Keratinocyte (primary cell): ENCODE results near the gene KCNMA1. TPM values are rescaled to one million over a fixed set of nuclear protein-coding genes. Genes with fewer than 3 reads are reported as not detected.

Experiments
- DNase-seq: peaks from one replicate; pipeline ENCODE4 v3.0.0-alpha.2; 2011; ENCODE audit warnings: low read depth, missing footprints, low spot score
- FAIRE-seq: peaks from 2 replicates; lab custom pipeline; 2011; peaks lifted over from hg19 to GRCh38; lab: Jason Lieb, UNC
- H2AFZ ChIP-seq: 2 replicates; pipeline ENCODE4 v1.6.0; 2012; ENCODE audit warnings: low read length, control low read depth, inconsistent platforms; ENCODE audit not compliant: control insufficient read depth
- H3K27ac ChIP-seq: 2 replicates; pipeline ENCODE4 v1.5.1; 2011; ENCODE audit warnings: low read length; ENCODE audit not compliant: control insufficient read depth, insufficient read depth
- H3K27me3 ChIP-seq: 3 replicates; pipeline ENCODE4 v1.6.0; 2011; ENCODE audit warnings: low read length; ENCODE audit not compliant: control insufficient read depth, insufficient read depth; ENCODE audit errors: extremely low read depth
- H3K36me3 ChIP-seq, 2 experiments: 2 replicates in 1 of 2; 3 replicates in 1 of 2; pipeline ENCODE4 v1.5.1; 2011; ENCODE audit warnings: low read length in 2 of 2, mild to moderate bottlenecking in 1 of 2; ENCODE audit not compliant: control insufficient read depth in 2 of 2, insufficient read depth in 2 of 2; ENCODE audit errors: extremely low read depth in 1 of 2
- H3K4me1 ChIP-seq: 3 replicates; pipeline ENCODE4 v1.5.1; 2011; ENCODE audit warnings: low read length; ENCODE audit not compliant: control insufficient read depth, insufficient read depth; ENCODE audit errors: extremely low read depth
- H3K4me2 ChIP-seq: 3 replicates; pipeline ENCODE4 v1.6.0; 2011; ENCODE audit warnings: low read depth, low read length; ENCODE audit not compliant: control insufficient read depth, insufficient read depth; ENCODE audit errors: extremely low read depth
- H3K4me3 ChIP-seq, 3 experiments: fragments of 200-600 bp in 1 of 3; sonication (generic) in 1 of 3; 2 replicates in 2 of 3; 3 replicates in 1 of 3; pipeline ENCODE4 v1.5.1; 2011 to 2016; ENCODE audit warnings: low read length in 3 of 3, mild to moderate bottlenecking in 3 of 3, control low read depth in 2 of 3, inconsistent platforms in 1 of 3, low read depth in 1 of 3, mixed read lengths in 1 of 3, mixed run types in 1 of 3, moderate library complexity in 1 of 3; ENCODE audit not compliant: control insufficient read depth in 2 of 3, insufficient read depth in 2 of 3; ENCODE audit errors: extremely low read depth in 1 of 3
- H3K79me2 ChIP-seq: 2 replicates; pipeline ENCODE4 v1.6.0; 2012; ENCODE audit warnings: low read length; ENCODE audit not compliant: control insufficient read depth, insufficient read depth
- H3K9ac ChIP-seq: 3 replicates; pipeline ENCODE4 v1.6.0; 2011; ENCODE audit warnings: low read length; ENCODE audit not compliant: control insufficient read depth, insufficient read depth; ENCODE audit errors: extremely low read depth
- H3K9me1 ChIP-seq: 3 replicates; pipeline ENCODE4 v1.6.0; 2011; ENCODE audit warnings: low read length; ENCODE audit not compliant: control insufficient read depth, insufficient read depth; ENCODE audit errors: extremely low read depth
- H3K9me3 ChIP-seq: 2 replicates; pipeline ENCODE4 v1.5.1; 2012; ENCODE audit warnings: low read depth, low read length; ENCODE audit not compliant: control insufficient read depth
- H4K20me1 ChIP-seq: 3 replicates; pipeline ENCODE4 v1.6.0; 2011; ENCODE audit warnings: low read length; ENCODE audit not compliant: control insufficient read depth, insufficient read depth; ENCODE audit errors: extremely low read depth
- EZH2 ChIP-seq: IDR thresholded peaks from one replicate; pipeline ENCODE4 v1.6.1; 2012; ENCODE audit warnings: inconsistent platforms, mild to moderate bottlenecking, low read length, moderate library complexity
- dilution Hi-C: fragments of 300-500 bp; cut with MboI; formaldehyde crosslinking; loops from one replicate; pipeline ENCODE4 v1.7.0; 2020; ENCODE audit warnings: low sequenced_read_pairs; ENCODE audit not compliant: extremely low pct_ligation_motif_present
- polyA plus RNA-seq, 5 experiments: library from polyadenylated mRNA; depleted of rRNA in 3 of 5; stranded (reverse) in 3 of 5; stranded (forward) in 1 of 5; unstranded in 1 of 5; fragments of >200 nt; gene quantifications; 1 replicate in 1 of 5; 2 replicates in 3 of 5; 3 replicates in 1 of 5; pipeline versions ENCODE4 v1.2.1 to v1.2.3, GENCODE V29; 2011 to 2012; ENCODE audit warnings: missing spikeins in 2 of 5, low read depth in 1 of 5, low replicate concordance in 1 of 5
- TF ChIP-seq, protein P1 (sequence below), 3 experiments: IDR thresholded peaks in 1 of 3; conservative IDR thresholded peaks in 1 of 3; optimal IDR thresholded peaks in 1 of 3; 2 replicates in 2 of 3; 3 replicates in 1 of 3; pipeline versions ENCODE3 to v1.5.1; 2011; ENCODE audit warnings: low read length in 3 of 3, mild to moderate bottlenecking in 3 of 3, moderate library complexity in 2 of 3, control low read depth in 1 of 3, inconsistent platforms in 1 of 3; ENCODE audit not compliant: insufficient read depth in 2 of 3; ENCODE audit errors: extremely low read depth in 1 of 3

Gene KCNMA1
- polyA plus RNA-seq, 1 donor (not counting 4 experiments of a cell fraction or from before 2014, with no cell fraction given), result 6.3 TPM

DNA sequence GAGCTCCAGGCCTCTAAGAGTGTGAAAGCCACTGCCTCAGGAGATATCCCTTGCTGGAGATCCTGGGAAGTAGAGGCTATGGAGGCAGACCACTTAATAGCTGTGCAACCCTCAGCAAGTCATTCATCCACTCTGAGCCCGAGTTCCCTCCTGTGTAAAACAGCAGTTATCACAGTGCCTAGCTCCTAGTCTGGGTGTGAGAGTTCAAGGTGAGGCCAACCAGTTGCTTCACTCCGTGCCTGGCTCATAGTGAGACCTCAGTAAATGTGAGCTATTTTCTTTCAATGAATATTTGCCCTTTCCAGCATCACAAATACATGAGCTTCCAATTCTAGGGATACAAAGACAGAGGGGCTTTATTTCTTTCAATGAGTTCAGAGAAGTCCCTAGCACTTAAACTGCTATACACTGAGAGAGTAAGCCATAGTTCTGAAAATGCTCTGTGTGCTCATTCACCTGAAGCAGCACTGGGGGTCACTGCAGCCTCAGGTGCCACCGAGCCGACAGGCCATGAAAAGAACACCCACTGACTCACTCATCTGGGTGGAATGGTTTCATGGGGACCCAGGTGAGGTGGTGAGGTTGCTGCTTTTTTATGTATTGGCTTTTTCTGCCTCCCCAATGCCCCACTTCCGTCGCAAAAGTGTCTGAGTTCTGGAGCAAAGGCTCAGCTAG is 259.8 kb downstream of the KCNMA1 start:
- Histone ChIP-seq H3K4me1 (no peaks in the 10 kb centered on the region), H3K4me3 (no peak overlapping the region), H2AFZ (no peak overlapping the region), H3K79me2 (no peaks in the 10 kb centered on the region), H3K36me3 (no peaks in the 10 kb centered on the region), H3K9ac (no peak overlapping the region), H3K27ac (no peak overlapping the region), H3K4me2 (no peak overlapping the region), H4K20me1 (no peaks in the 10 kb centered on the region), H3K9me1 (peaks cover 2% of the 10 kb centered on the region), H3K9me3 (no peaks in the 10 kb centered on the region), H3K27me3 (no peaks in the 10 kb centered on the region)
- DNase-seq (no peak), FAIRE-seq (peak; percentile 67)
- TF ChIP-seq, protein P1, sequence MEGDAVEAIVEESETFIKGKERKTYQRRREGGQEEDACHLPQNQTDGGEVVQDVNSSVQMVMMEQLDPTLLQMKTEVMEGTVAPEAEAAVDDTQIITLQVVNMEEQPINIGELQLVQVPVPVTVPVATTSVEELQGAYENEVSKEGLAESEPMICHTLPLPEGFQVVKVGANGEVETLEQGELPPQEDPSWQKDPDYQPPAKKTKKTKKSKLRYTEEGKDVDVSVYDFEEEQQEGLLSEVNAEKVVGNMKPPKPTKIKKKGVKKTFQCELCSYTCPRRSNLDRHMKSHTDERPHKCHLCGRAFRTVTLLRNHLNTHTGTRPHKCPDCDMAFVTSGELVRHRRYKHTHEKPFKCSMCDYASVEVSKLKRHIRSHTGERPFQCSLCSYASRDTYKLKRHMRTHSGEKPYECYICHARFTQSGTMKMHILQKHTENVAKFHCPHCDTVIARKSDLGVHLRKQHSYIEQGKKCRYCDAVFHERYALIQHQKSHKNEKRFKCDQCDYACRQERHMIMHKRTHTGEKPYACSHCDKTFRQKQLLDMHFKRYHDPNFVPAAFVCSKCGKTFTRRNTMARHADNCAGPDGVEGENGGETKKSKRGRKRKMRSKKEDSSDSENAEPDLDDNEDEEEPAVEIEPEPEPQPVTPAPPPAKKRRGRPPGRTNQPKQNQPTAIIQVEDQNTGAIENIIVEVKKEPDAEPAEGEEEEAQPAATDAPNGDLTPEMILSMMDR (optimal IDR thresholded peaks at IDR 0.05 in 1 of 3, IDR thresholded peaks at IDR 0.05 in 1 of 3, conservative IDR thresholded peaks at IDR 0.05 in 1 of 3; ENCODE audit: extremely low read depth in 1 of 3, insufficient read depth in 2 of 3, low read length in 3 of 3), result peak in 1 of 3 experiments; percentile 29
- TF ChIP-seq EZH2, result no peak
- dilution Hi-C loops, result no loop called here

DNA sequence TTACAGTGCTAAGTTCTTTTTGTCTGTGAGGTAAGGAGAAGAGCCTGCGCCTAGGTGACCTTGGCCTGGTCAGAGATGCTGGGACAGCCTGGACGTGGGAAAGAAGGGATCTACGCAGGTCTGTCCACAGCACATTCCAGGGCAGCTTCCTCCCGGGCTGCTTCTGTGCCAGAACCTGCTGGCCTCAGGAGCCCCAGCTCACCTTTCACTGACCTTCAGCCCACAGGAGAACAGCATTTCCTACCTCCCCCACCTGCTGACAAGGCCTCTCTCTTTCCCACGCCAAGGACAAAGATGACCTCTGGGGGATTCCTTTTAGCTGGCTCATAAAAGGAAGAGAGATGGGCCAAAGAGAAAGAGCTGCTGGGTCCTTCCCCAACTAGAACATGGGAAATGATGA is 260.6 kb downstream of the KCNMA1 start:
- FAIRE-seq (no peak), DNase-seq (no peak)
- no peaks in the 10 kb centered on the region for H3K79me2 ChIP-seq
- peaks cover 2% of the 10 kb centered on the region for H3K9me1 ChIP-seq
- TF ChIP-seq, protein P1 (optimal IDR thresholded peaks at IDR 0.05 in 1 of 3, IDR thresholded peaks at IDR 0.05 in 1 of 3, conservative IDR thresholded peaks at IDR 0.05 in 1 of 3; ENCODE audit: extremely low read depth in 1 of 3, insufficient read depth in 2 of 3, low read length in 3 of 3), result no peak
- TF ChIP-seq EZH2, result no peak
- no peak overlapping the region for H3K27ac ChIP-seq
- H3K27me3 ChIP-seq, result no peaks in the 10 kb centered on the region
- no peak overlapping the region for H3K9ac ChIP-seq
- H3K4me1 ChIP-seq, result no peaks in the 10 kb centered on the region
- no peak overlapping the region for H3K4me2 ChIP-seq
- dilution Hi-C loops, result no loop called here
- no peak overlapping the region for H3K4me3 ChIP-seq
- no peaks in the 10 kb centered on the region for H4K20me1 ChIP-seq
- no peak overlapping the region for H2AFZ ChIP-seq
- no peaks in the 10 kb centered on the region for H3K36me3 ChIP-seq
- no peaks in the 10 kb centered on the region for H3K9me3 ChIP-seq
